Stimulated activated CD4-positive, alpha-beta T cell treated with anti-CD3 and anti-CD28 coated beads, Interleukin-12 subunit alpha, Interleukin-12 subunit beta, amount 100 ng/mL, for 24 hours (primary cell): ENCODE measurements around the gene GLI3.

Source experiments
- DNase-seq, 2 experiments: peaks; one replicate each; pipeline ENCODE4 v3.0.0-alpha.2; 2020; ENCODE audit warnings: low read depth in 2 of 2

GLI3 gene

GRCh38 chr7:42143711-42144600 lies 93.1 kb downstream of the GLI3 start:
- no peak for DNase-seq

DNA sequence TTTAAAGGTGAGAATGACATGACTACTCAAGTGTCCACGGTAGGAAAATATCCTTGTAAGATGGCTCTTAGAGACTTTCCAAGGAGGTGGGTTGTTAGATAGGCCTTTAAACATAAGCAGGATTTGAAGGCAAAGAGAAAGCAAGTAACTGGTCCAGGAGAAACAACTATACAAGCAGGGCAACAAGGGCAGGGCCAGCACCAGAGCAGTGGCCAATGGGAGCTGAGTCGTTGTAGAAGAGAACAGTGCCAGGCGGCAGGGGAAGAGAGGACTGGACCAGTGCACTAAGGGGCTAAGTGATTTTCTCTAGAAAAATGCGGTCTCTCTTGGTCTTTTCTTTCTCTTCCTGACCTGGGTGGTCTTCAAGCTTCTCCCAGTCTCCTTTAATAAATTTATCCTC lies 94.9 kb downstream of the GLI3 start:
- no peak for DNase-seq

DNA sequence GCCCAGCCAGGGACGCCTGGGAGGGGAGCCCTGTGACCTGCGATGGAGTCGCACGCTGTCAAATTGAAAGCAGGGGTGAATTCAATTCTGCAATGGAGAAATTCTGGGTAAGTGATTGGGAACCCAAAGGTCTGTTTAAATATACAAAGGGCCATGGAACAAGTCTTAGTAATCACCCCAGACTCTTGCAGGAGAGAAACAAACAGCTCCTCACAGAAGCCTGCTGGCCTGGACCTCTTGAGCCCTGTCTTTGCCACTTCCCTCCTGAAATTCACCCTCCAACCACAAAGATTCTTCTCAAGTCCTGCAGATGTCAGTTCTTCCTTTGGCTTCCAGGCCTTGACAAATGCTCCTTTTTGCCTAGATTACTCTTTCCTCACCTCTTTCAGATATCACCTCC lies 97.3 kb downstream of the GLI3 start:
- DNase-seq: no peak

DNA sequence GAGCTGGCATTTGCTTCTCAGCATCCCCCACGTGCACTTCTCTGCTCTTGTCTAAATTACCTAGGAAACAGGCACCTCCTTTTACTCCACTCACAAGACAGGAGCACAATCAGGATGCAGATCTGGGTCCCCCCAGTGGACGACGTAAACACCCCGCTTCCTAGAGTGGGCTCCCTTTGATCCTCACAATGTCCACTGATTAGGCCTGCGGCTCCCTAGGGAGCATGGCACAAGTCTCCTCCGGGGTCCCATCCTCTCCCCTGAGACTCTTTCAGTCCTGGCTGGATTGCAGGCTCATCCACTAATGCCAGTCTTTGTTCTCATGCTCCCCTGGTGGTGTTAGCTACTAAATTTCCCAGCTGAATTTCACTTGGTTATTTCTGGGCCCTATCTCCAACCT lies 98.3 kb downstream of the GLI3 start:
- no peak for DNase-seq

DNA sequence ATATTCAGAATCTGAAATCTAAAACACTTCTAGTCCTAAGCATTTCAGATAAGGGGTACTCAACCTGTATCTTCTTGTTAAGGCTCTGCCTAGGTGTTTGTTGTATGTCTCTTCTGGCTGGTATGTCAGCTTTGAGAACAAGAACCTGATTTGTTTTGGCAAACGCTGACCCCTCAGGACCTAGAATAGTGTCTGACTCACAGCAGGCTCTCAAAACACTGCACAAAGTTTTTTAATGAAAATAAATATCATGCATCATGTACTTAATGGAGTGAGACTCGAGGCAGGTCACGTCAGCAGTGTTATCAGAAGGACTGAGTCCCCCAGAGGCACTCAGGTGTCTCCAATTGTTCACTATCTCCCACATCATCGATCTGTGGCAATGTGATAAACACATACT lies 99.1 kb downstream of the GLI3 start:
- no peak for DNase-seq

DNA sequence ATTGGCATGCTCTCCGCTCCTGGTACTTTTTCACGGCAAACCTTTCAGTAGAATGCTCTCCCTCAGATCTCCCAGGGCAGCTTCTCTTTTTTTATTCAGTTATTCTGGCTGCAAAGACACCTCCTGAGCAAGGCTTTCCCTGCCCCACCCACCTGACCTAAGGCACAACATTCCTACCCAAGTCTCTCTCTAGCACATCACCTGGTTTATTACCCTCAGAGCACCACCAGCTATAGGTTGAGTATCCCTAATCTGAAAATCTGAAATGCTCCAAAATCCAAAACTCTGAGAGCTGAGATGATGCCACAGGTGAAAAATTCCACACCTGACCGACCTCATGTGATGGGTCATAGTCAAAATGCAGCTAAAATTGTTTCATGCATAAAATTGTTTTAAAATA lies 99.6 kb downstream of the GLI3 start:
- no peak for DNase-seq

DNA sequence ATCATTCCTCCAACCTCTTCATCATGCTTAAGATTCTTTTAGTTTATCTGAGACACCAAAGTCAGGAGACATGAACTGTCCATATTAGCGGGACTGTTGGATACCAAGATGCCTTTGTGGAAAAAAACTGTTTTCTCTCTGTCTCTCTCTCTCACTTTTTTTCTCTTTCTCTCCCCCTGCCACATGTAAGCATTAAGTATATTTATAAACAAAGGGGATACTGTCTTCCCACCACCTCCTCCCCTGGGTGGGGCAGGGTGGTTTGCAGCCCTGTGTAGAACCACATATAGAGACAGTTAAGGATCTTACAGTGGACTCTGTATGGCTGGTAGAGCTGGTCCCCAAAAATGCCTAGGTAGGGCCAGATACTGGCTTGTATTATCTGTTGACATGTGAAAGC lies 101.3 kb downstream of the GLI3 start:
- DNase-seq: no peak

DNA sequence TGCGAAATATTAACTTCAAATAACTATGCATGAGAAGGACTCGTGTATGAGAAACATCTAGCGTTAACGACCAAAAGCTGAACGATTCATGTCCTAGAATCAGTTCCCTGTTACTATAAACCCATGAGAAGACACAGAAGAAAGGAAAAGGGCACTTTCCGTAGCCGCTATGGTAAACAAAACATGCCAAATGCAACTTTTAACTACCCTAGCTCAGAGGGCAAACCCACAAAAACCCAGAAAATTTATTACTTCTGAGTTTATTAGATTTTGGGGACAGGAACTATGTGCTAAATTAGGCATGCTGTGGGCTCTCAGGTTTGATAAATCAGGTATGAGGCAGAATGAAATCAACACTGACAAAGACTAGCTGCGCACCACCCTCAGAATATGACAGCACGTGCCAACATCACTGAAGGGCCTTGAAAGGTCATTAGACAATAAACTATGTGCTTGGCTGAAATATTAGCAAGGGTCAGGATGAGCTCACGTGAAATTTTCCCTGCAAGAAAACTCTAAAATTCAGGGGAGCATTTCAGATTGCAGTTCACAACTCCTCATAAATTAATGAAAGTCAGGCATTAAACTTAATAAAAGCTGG lies 102.6 kb downstream of the GLI3 start:
- DNase-seq: no peak

DNA sequence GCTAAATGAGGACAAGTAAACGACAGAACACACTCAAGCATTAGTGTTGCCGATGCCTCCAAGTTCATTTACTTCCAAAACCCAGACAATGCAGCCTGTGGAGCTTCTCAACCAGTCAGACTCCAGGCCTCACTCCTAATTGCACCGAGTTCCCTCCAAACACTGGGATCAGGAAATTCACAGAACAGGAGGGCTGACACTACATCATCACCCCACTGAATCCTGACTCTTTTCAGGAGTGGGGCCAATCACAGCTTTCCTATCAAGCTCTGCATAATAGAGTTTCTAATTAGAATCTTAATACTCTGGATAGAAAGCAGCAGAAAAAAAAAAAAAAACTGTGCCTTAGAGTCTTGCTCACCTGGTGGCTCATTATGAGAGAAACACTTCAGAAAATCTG lies 103.7 kb downstream of the GLI3 start:
- no peak for DNase-seq

DNA sequence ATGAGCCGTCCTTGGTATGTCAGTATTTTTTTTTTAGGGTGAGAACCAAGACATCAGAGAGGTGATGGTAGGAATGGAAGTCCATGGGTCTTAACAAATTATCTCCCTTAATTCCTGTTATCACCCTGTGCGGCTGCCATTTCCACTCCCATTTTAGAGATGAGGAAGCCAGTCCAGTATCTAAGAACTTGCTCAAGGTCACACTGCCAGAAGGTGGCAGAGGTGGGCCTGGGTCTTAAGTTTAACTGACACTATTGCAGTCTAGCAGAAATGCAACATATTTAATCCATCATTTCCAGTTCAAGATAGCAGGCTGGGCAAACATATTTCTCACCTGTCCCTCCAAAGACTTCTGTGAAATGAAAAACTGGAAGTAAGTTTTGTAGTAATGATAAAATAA lies 108.3 kb downstream of the GLI3 start:
- DNase-seq: no peak

DNA sequence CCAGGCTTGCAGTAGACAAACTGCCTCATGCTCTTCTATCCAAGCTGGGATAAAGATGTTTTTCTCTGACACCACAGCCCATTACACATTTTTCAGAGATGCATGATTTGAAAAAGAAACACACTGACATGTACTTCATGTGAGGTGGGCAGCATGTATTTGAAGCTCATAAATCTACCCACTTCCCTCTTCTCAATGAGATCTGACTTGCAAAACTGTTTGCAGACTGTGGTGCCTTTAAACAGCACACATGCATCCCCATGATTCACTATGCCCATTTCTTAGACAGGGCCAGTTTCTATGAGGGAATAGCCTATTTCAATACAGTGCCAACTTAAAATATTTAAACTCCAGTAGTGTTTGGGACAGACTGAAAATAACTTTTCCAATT lies 109.8 kb downstream of the GLI3 start:
- no peak for DNase-seq

DNA sequence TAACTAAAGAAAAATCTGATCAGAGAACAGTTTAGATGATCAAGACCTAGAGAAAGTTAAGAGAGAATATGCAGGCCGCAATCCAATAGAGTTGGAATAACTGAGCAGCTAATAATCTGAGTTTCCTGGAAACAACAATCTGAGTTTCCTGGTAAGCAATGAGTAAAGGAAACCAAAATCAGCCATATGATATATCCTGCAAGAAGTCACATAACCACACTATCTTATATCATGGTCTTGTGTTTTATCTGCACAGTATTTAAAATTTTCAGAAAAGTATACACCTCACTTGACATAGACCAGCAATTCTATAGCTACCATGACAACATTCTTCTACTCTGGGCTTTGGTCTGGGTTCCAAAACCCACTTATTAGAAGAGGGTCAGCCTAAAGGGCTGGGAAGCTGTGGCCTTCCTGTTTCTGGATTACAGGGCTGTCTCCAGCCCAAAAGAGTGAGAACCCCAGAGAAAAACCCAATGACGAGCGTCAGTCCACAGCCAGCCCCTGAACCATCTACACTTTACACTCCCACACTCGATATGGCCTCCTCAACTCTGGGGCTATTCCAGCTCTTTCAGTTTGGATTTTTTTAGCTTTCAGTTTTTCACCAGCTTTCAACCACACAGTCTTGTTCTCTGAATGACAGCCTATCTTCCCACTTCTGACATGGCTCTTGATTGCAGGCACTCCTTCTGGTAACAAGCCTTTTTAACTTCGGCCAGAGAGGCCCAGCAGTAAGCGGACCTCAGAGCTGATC lies 110.4 kb downstream of the GLI3 start:
- DNase-seq: no peak

GRCh38 chr7:42125321-42125720 lies 111.7 kb downstream of the GLI3 start:
- DNase-seq: no peak

DNA sequence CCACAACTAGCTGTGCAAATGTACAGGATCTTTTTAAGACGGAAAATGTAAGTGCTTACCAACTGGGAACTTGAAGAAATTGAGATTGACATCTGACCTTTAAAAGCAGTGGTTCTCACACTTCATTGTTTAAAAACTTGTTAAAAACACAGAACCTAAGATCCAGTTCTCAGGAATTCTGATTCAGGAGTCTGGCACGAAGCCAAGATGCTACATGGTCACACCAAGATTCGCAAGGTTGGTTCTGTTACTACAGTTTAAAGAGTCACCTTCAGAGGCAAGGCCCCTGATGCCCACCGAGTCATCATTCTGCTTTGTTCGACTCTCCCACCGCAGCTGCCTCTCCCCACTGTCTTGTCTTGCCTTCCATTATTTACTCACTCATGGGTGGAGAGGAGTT lies 113.3 kb downstream of the GLI3 start:
- no peak for DNase-seq

DNA sequence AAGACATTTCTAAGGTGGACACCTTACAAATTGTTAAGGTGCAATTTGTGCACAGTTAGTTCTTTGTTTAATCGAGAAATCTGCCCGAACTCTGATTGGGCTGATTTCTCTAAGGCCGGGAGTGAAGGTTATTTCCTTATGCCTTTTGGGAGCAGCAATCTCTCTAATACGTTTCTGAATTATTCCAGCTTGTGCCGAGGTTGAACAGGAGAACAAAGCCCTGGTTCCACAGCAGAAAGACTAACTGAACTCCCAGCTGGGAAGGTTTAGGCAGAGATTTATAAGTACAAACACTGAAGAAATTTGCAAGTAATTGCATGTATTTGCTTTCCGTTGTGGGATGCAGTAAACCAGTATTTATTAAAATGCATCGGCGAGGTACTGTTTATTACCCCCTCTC lies 116.8 kb downstream of the GLI3 start:
- DNase-seq: no peak

DNA sequence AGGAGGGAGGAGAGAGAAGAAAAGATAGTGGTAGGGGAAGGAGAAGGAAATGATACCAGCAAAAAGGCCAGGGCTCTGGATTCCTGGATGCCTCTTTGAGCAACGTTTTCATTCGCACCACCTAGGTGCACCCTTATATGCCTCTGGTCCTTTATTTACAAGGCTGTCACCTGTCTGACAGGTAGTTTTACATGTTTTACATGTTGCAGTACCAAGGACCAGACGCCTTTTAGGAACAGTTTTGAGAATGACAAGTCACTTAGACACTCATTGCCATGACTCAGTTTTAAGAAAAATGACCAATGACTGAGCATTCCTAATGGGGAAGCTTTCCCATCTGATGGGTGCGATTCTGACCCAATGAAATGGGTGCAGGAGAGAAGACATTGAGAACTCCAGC lies 119.8 kb downstream of the GLI3 start:
- DNase-seq: no peak

DNA sequence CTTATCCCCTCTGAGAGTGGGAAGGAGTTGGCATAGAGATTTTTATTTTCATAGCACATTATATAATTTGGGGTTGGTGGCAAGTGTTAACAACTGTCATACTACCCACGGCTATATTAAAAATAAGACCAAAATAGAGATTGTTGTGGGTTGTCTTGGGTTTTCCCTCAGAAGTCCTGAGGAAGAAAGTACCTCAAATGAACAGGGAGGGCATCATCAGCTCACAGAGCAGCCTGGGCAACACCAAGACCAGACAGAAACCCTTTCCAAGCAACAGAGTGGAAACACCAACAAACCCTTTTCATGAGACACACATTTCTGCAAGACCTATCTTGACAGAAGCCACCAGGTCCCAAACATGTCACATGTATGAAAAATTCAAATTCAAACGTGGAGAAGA lies 121.2 kb downstream of the GLI3 start:
- no peak for DNase-seq

GRCh38 chr7:42110333-42110732 lies 126.7 kb downstream of the GLI3 start:
- DNase-seq: no peak

GRCh38 chr7:42108803-42109528 lies 128.0 kb downstream of the GLI3 start:
- DNase-seq: no peak

GRCh38 chr7:42107484-42108240 lies 129.3 kb downstream of the GLI3 start:
- DNase-seq: no peak

DNA sequence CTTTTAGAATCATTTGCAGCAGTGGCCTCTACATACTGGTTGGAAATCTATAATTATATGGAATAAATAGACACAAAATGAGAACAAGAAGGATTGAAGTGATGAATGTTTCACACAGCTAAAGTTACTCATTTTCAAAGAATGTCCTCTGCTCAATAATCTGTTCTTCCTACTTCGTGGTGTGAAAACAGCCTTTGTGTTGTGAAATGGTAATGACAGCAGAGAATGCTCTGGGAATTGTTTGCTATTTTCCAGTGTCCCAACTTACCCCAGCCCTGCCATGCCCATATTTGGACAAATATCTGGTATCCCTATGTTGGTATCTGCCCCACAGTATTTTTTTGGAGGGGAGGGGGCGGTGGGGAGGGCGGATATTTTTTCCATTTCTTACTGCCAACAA lies 130.4 kb downstream of the GLI3 start:
- DNase-seq: no peak
